Measurements from ENCODE around the gene KCNJ2.

KCNJ2 gene

GRCh38 chr17:70206361-70207010 is 37.2 kb downstream of the KCNJ2 start:
- no peak for DNase-seq

GRCh38 chr17:70207184-70207583 is 37.9 kb downstream of the KCNJ2 start:
- no peak for DNase-seq

GRCh38 chr17:70208080-70208794 is 38.9 kb downstream of the KCNJ2 start:
- DNase-seq = no peak

- DNase-seq = no peak
Observed at GRCh38 chr17:70208825-70209555, 39.7 kb downstream of the KCNJ2 start.

- no peak for DNase-seq
Observed at GRCh38 chr17:70215656-70216055, 46.3 kb downstream of the KCNJ2 start.

GRCh38 chr17:70217571-70217970 is 48.2 kb downstream of the KCNJ2 start:
- no peak for DNase-seq

- no peak for DNase-seq
Observed at GRCh38 chr17:70225276-70225675, 55.9 kb downstream of the KCNJ2 start.
